ENCODE measurements around the gene FIG4.
"Not testable (repeated sequence)": the region's sequence is repeated elsewhere in the genome, so short reads cannot be mapped to it uniquely, and the experiment has no call there.

Gene FIG4

DNA sequence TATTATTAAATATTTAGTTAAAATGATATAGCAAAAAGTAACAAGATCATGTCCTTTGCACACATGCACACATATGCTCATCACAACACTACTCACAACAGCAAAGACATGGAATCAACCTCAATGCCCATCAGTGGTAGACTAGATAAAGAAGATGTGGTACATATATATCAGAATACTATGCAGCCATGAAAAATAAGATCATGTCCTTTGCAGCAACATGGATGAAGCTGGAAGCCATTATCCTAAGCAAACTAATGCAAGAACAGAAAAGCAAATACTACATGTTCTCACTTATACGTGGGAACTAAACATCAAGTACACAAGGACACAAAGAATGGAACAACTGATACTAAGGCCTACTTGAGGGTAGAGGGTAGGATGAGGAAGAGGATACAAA, 14.4 kb upstream of the FIG4 start:
- peaks cover 11% of the 10 kb centered on the region for H3K4me1 ChIP-seq (ENCODE audit: control insufficient read depth, insufficient read depth, low read length)

GRCh38 chr6:109678240-109678639, 12.9 kb upstream of the FIG4 start:
- Histone ChIP-seq H3K4me3 (ENCODE audit: low read depth, low read length) (peak overlapping the region; percentile 63), H3K9me3 (ENCODE audit: control insufficient read depth, insufficient read depth, low read depth, low read length) (0 out of 2 replicates have a peak, but pooled peaks cover 6% of the 10 kb centered on the region), H3K27ac (ENCODE audit: low read depth, low read length) (no peak overlapping the region), H3K27me3 (ENCODE audit: control insufficient read depth, insufficient read depth, low read length) (no peaks in the 10 kb centered on the region), H3K36me3 (ENCODE audit: control insufficient read depth, insufficient read depth, low read length) (no peaks in the 10 kb centered on the region), H3K4me1 (ENCODE audit: control insufficient read depth, insufficient read depth, low read length) (peaks cover 5% of the 10 kb centered on the region), H3K9ac (ENCODE audit: low read length) (no peak overlapping the region)

More for the DNA sequence above, 14.4 kb upstream of the FIG4 start:
- no peak overlapping the region for H3K4me3 ChIP-seq (ENCODE audit: low read depth, low read length)
- H3K36me3 ChIP-seq (ENCODE audit: control insufficient read depth, insufficient read depth, low read length) = no peaks in the 10 kb centered on the region
- H3K9ac ChIP-seq (ENCODE audit: low read length) = no peak overlapping the region
- H3K27me3 ChIP-seq (ENCODE audit: control insufficient read depth, insufficient read depth, low read length) = no peaks in the 10 kb centered on the region
- 0 out of 2 replicates have a peak, but pooled peaks cover 6% of the 10 kb centered on the region for H3K9me3 ChIP-seq (ENCODE audit: control insufficient read depth, insufficient read depth, low read depth, low read length)
- no peak overlapping the region for H3K27ac ChIP-seq (ENCODE audit: low read depth, low read length)

DNA sequence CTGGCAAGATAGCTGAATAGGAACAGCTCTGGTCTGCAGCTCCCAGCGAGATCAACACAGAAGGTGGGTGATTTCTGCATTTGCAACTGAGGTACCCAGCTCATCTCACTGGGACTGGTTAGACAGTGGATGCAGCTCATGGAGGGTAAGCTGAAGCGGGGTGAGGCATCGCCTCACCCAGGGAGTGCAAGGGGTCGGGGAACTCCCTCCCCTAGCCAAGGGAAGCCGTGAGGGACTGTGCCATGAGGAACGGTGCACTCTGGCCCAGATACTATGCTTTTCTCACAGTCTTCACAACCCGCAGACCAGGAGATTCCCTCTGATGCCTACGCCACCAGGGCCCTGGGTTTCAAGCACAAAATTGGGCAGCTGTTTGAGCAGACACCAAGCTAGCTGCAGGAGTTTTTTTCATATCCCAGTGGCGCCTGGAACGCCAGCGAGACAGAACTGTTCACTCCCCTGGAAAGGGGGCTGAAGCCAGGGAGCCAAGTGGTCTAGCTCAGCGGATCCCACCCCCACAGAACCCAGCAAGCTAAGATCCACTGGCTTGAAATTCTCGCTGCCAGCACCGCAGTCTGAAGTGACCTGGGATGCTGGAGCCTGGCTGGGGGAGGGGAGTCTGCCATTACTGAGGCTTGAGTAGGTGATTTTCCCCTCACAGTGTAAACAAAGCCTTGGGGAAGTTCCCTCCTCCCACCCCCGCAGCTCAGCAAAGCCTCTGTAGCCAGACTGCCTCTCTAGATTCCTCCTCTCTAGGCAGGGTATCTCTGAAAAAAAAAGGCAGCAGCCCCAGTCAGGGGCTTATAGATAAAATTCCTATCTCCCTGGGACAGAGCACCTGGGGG, 12.2 kb upstream of the FIG4 start:
- not testable (repeated sequence) for H3K36me3 ChIP-seq (ENCODE audit: control insufficient read depth, insufficient read depth, low read length); H3K27ac ChIP-seq (ENCODE audit: low read depth, low read length); H3K27me3 ChIP-seq (ENCODE audit: control insufficient read depth, insufficient read depth, low read length); H3K9me3 ChIP-seq (ENCODE audit: control insufficient read depth, insufficient read depth, low read depth, low read length); H3K4me1 ChIP-seq (ENCODE audit: control insufficient read depth, insufficient read depth, low read length)
- Histone ChIP-seq H3K9ac (ENCODE audit: low read length) (peak overlapping the region; percentile 52), H3K4me3 (ENCODE audit: low read depth, low read length) (peak overlapping the region; percentile 63)

DNA sequence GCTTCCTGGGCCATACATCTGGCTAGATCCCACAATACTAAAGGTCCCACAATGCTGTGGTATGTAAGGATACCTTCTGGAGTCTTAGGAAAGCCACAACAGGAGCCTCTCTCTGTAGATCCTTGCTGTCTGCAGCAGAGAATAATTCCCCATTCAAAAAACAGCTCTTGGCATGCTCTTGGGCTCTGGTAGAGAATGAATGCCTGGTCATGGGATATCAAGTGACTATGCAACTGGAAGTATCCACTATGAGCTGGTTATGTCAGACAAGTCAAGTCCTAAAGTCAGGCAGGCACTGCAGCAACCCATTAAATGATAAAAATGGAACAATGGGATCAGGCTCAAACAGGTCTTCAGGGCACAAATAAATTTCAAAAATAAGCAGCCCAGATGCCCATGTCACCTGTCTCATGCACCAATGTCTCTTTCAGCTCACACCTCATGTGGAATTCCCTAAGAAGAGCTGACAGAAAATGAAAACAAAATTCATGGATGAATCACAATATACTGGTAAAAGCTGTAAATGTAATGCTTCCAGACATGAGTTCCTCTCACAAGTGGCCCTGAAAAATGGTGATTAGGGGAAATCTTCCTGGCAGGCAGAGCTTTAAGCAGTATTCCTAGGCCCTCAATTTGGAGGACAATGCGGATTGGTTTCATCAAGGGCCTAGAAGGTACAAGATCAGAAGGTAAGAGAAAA, 4.4 kb upstream of the FIG4 start:
- Histone ChIP-seq H3K9me3 (ENCODE audit: control insufficient read depth, insufficient read depth, low read depth, low read length) (no peaks in the 10 kb centered on the region), H3K4me1 (ENCODE audit: control insufficient read depth, insufficient read depth, low read length) (no peaks in the 10 kb centered on the region; the same call in 1 of the 2 replicates), H3K4me3 (ENCODE audit: low read depth, low read length) (no peak overlapping the region), H3K9ac (ENCODE audit: low read length) (no peak overlapping the region), H3K36me3 (ENCODE audit: control insufficient read depth, insufficient read depth, low read length) (no peaks in the 10 kb centered on the region), H3K27ac (ENCODE audit: low read depth, low read length) (no peak overlapping the region), H3K27me3 (ENCODE audit: control insufficient read depth, insufficient read depth, low read length) (peaks cover 13% of the 10 kb centered on the region; the same call in 1 of the 2 replicates)

- Histone ChIP-seq H3K27ac (ENCODE audit: low read depth, low read length) (no peak overlapping the region), H3K9ac (ENCODE audit: low read length) (no peak overlapping the region), H3K27me3 (ENCODE audit: control insufficient read depth, insufficient read depth, low read length) (peaks cover 13% of the 10 kb centered on the region; the same call in 1 of the 2 replicates), H3K36me3 (ENCODE audit: control insufficient read depth, insufficient read depth, low read length) (no peaks in the 10 kb centered on the region), H3K4me1 (ENCODE audit: control insufficient read depth, insufficient read depth, low read length) (no peaks in the 10 kb centered on the region; the same call in 1 of the 2 replicates), H3K4me3 (ENCODE audit: low read depth, low read length) (no peak overlapping the region), H3K9me3 (ENCODE audit: control insufficient read depth, insufficient read depth, low read depth, low read length) (no peaks in the 10 kb centered on the region)
These were observed 3.8 kb upstream of the FIG4 start for GRCh38 chr6:109687271-109687761.

DNA sequence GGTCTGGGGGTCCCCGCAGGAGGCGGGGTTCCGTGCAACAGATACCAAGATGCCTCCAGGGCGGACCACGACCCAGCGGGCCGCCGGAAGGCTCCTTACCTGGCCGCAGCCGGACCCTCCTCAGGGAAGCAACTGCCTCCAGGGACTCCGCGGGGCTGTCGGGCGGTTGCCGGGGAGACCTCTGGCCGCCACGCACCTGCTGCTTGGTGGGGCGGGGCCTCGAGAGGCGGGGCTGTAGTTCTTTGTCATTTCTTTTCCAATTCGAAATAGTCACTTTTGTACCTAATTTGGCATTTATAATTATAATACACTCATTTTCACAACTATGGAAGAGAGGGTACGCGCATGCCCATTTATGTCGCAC, 741 bp upstream of the FIG4 start:
- Histone ChIP-seq H3K36me3 (ENCODE audit: control insufficient read depth, insufficient read depth, low read length) (no peaks in the 10 kb centered on the region), H3K4me1 (ENCODE audit: control insufficient read depth, insufficient read depth, low read length) (no peaks in the 10 kb centered on the region; the same call in 1 of the 2 replicates), H3K4me3 (ENCODE audit: low read depth, low read length) (peak overlapping the region; percentile 89), H3K9me3 (ENCODE audit: control insufficient read depth, insufficient read depth, low read depth, low read length) (no peaks in the 10 kb centered on the region), H3K9ac (ENCODE audit: low read length) (no peak overlapping the region), H3K27me3 (ENCODE audit: control insufficient read depth, insufficient read depth, low read length) (peaks cover 13% of the 10 kb centered on the region; the same call in 1 of the 2 replicates), H3K27ac (ENCODE audit: low read depth, low read length) (no peak overlapping the region)

- Histone ChIP-seq H3K9ac (ENCODE audit: low read length) (no peak overlapping the region), H3K4me3 (ENCODE audit: low read depth, low read length) (no peak overlapping the region), H3K36me3 (ENCODE audit: control insufficient read depth, insufficient read depth, low read length) (no peaks in the 10 kb centered on the region), H3K27me3 (ENCODE audit: control insufficient read depth, insufficient read depth, low read length) (peaks cover 13% of the 10 kb centered on the region; the same call in 1 of the 2 replicates), H3K27ac (ENCODE audit: low read depth, low read length) (no peak overlapping the region), H3K9me3 (ENCODE audit: control insufficient read depth, insufficient read depth, low read depth, low read length) (no peaks in the 10 kb centered on the region), H3K4me1 (ENCODE audit: control insufficient read depth, insufficient read depth, low read length) (no peaks in the 10 kb centered on the region; the same call in 1 of the 2 replicates)
These were observed 2.0 kb downstream of the FIG4 start for GRCh38 chr6:109693111-109693510.

- Histone ChIP-seq H3K27me3 (ENCODE audit: control insufficient read depth, insufficient read depth, low read length) (no peaks in the 10 kb centered on the region), H3K36me3 (ENCODE audit: control insufficient read depth, insufficient read depth, low read length) (no peaks in the 10 kb centered on the region)
These were observed 4.4 kb downstream of the FIG4 start for GRCh38 chr6:109695468-109695867.

GRCh38 chr6:109696355-109696754, 5.3 kb downstream of the FIG4 start:
- H3K4me3 ChIP-seq (ENCODE audit: low read depth, low read length) = no peak overlapping the region
- H3K4me1 ChIP-seq (ENCODE audit: control insufficient read depth, insufficient read depth, low read length) = peaks cover 7% of the 10 kb centered on the region
- H3K27ac ChIP-seq (ENCODE audit: low read depth, low read length) = no peak overlapping the region
- no peaks in the 10 kb centered on the region for H3K9me3 ChIP-seq (ENCODE audit: control insufficient read depth, insufficient read depth, low read depth, low read length)
- no peak overlapping the region for H3K9ac ChIP-seq (ENCODE audit: low read length)
- H3K27me3 ChIP-seq (ENCODE audit: control insufficient read depth, insufficient read depth, low read length) = no peaks in the 10 kb centered on the region
- H3K36me3 ChIP-seq (ENCODE audit: control insufficient read depth, insufficient read depth, low read length) = no peaks in the 10 kb centered on the region

More at GRCh38 chr6:109695468-109695867, 4.4 kb downstream of the FIG4 start:
- Histone ChIP-seq H3K9me3 (ENCODE audit: control insufficient read depth, insufficient read depth, low read depth, low read length) (no peaks in the 10 kb centered on the region), H3K4me1 (ENCODE audit: control insufficient read depth, insufficient read depth, low read length) (no peaks in the 10 kb centered on the region), H3K4me3 (ENCODE audit: low read depth, low read length) (no peak overlapping the region), H3K27ac (ENCODE audit: low read depth, low read length) (no peak overlapping the region), H3K9ac (ENCODE audit: low read length) (no peak overlapping the region)

GRCh38 chr6:109701221-109701620, 10.1 kb downstream of the FIG4 start:
- H3K4me1 ChIP-seq (ENCODE audit: control insufficient read depth, insufficient read depth, low read length) = peaks cover 33% of the 10 kb centered on the region
- no peaks in the 10 kb centered on the region for H3K36me3 ChIP-seq (ENCODE audit: control insufficient read depth, insufficient read depth, low read length)
- no peak overlapping the region for H3K4me3 ChIP-seq (ENCODE audit: low read depth, low read length)
- no peak overlapping the region for H3K27ac ChIP-seq (ENCODE audit: low read depth, low read length)
- H3K9ac ChIP-seq (ENCODE audit: low read length) = no peak overlapping the region
- no peaks in the 10 kb centered on the region for H3K27me3 ChIP-seq (ENCODE audit: control insufficient read depth, insufficient read depth, low read length)
- H3K9me3 ChIP-seq (ENCODE audit: control insufficient read depth, insufficient read depth, low read depth, low read length) = no peaks in the 10 kb centered on the region

DNA sequence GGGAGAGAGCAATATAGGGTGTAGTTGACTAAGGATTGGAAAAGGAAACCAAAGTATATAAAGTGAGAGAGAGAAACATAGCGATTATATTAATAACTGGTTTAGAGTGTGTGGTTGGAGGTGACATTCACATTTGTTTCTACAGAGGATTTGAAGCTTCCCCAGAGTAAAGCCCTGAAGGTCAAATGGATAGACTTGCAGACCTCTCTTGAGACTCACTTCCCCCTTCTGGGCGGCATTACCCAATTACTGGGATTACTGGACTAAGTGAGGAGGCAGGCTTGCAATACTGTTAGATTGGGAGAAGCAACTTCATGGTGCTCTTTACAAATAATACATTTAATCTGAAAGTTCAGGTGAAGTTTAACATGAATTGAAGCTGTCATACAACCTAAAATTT, 10.7 kb downstream of the FIG4 start:
- H3K9ac ChIP-seq (ENCODE audit: low read length) = no peak overlapping the region
- H3K9me3 ChIP-seq (ENCODE audit: control insufficient read depth, insufficient read depth, low read depth, low read length) = no peaks in the 10 kb centered on the region
- H3K27me3 ChIP-seq (ENCODE audit: control insufficient read depth, insufficient read depth, low read length) = no peaks in the 10 kb centered on the region
- no peaks in the 10 kb centered on the region for H3K36me3 ChIP-seq (ENCODE audit: control insufficient read depth, insufficient read depth, low read length)
- peaks cover 33% of the 10 kb centered on the region for H3K4me1 ChIP-seq (ENCODE audit: control insufficient read depth, insufficient read depth, low read length)
- no peak overlapping the region for H3K4me3 ChIP-seq (ENCODE audit: low read depth, low read length)
- H3K27ac ChIP-seq (ENCODE audit: low read depth, low read length) = no peak overlapping the region

Measured in HUES6 (cell line).